ENCODE measurements around the gene ZNF200. TPM values are rescaled to one million over a fixed set of nuclear protein-coding genes. Genes with fewer than 3 reads are reported as not detected.

Gene ZNF200
- polyA plus RNA-seq, 1 of the 3 experiments (the other 2 are of a cell fraction) = 2.8 TPM

DNA sequence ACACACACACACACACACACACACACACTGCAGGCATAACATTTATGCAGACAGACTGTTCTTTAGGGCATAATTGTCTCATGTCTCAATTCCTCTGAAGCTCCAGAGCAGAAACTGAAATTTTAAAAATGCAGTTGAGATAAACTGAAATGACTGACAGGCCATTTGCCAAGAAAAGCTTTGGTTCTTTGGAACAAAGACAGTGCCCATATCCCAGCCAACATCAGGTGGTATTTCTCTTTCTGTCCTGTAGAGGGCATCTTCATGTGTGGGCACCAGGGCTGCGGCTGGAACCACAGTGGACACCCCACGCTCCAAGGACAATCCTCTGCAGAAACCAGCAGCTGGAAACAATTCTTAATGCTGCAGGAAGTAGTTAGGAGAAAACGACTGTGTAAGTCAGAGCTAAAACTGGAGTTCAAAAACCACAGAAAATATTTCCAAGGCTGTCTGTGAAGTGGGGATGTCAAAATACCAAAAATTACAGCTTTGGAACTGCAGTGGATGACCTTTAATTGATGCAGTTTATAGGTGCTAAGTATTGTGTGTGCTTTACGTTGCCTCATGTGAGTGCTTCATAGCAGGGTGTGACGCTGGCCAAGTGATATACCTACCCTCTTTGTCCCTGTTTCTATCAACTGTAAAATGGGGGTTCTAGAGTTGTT is 32.0 kb upstream of the ZNF200 start (continued):
- TF ChIP-seq MEF2A (IDR thresholded peaks at IDR 0.05; ENCODE audit: borderline replicate concordance, low read depth) = no peak
- no peak for TF ChIP-seq MXI1 (IDR thresholded peaks at IDR 0.05; ENCODE audit: low read depth, low read length)
- no peak for TF ChIP-seq RCOR1 (IDR thresholded peaks at IDR 0.05; ENCODE audit: low read length)
- TF ChIP-seq SMC3 (IDR thresholded peaks at IDR 0.05; ENCODE audit: low read depth, low read length) = peak; percentile 38
- no peak for TF ChIP-seq RXRA (IDR thresholded peaks at IDR 0.05; ENCODE audit: borderline replicate concordance, low read depth)
- TF ChIP-seq, protein P1, sequence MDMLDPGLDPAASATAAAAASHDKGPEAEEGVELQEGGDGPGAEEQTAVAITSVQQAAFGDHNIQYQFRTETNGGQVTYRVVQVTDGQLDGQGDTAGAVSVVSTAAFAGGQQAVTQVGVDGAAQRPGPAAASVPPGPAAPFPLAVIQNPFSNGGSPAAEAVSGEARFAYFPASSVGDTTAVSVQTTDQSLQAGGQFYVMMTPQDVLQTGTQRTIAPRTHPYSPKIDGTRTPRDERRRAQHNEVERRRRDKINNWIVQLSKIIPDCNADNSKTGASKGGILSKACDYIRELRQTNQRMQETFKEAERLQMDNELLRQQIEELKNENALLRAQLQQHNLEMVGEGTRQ (IDR thresholded peaks at IDR 0.05; ENCODE audit: borderline replicate concordance, low read depth, low read length) = no peak
- no peak for TF ChIP-seq YY1 (IDR thresholded peaks at IDR 0.05; ENCODE audit: low read depth)
- no peak for TF ChIP-seq GATA2 (CRISPR knock-in tag; IDR thresholded peaks at IDR 0.05)
- TF ChIP-seq TEAD4 (IDR thresholded peaks at IDR 0.05; ENCODE audit: borderline replicate concordance, insufficient read depth) = no peak
- TF ChIP-seq ELF1 (IDR thresholded peaks at IDR 0.05) = no peak
- TF ChIP-seq, protein P2, sequence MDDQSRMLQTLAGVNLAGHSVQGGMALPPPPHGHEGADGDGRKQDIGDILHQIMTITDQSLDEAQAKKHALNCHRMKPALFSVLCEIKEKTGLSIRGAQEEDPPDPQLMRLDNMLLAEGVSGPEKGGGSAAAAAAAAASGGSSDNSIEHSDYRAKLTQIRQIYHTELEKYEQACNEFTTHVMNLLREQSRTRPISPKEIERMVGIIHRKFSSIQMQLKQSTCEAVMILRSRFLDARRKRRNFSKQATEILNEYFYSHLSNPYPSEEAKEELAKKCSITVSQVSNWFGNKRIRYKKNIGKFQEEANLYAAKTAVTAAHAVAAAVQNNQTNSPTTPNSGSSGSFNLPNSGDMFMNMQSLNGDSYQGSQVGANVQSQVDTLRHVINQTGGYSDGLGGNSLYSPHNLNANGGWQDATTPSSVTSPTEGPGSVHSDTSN (IDR thresholded peaks at IDR 0.05) = peak; percentile 29; the same call in 1 of the 2 replicates

DNA sequence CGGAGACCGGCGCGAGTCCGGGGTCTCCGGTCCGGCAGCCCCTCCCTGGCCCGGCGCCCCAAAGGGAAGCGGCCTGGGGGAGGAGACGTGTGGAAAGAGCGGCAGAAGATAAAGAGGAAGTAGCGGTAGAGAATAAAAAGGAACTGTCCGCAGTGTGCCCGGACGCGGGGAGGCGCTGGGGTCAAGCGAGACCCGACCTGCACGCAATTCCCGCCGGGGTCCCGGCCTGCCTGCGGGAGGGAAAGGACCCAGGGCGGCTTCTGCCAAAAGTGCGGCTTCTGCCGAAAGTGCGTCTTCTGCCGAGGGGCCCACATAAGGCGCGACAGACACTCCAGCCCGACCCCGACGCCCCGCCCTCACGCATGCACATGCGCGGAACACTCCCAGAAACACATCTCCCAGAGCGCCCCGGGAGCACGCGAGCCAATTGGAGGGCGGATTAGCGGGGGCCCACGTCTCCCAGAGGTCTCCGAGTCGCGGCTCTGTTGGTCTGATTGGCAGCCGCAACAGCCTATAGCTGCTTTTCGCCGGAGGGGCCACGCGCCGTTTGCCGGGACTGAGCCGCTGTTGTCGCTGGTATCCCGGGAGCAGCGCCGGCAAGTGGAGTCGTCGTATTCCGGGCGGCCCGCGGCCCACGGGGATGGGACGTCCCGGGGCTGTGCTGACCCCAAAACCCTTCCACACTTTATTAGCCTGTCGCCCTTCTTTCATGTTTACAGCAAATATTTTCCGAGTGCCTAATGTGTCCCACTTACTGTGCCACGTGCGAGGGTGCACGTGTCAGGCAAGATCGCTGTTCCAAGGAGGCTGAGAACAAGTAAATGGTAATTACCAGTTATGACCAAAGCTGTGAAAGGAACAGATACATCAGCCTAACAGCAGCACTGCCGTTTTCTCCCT is 29.4 kb upstream of the ZNF200 start:
- H3K27ac ChIP-seq (ENCODE audit: low read depth in 2 of 2, low read length in 1 of 2) = peak overlapping the region; percentile 78 to 89
- H3K36me3 ChIP-seq (replicated peaks in 1 of 2; ENCODE audit: control insufficient read depth in 1 of 2, insufficient read depth in 2 of 2, low read length in 1 of 2) = no peaks in the 10 kb centered on the region
- peaks cover 9% of the 10 kb centered on the region for H3F3A ChIP-seq (replicated peaks; ENCODE audit: insufficient read depth)
- peak overlapping the region; percentile 69 to 79 for H3K4me3 ChIP-seq (ENCODE audit: low read depth in 2 of 2, low read length in 1 of 2)
- no peaks in the 10 kb centered on the region; the same call in 1 of the 2 replicates for H3K27me3 ChIP-seq (ENCODE audit: insufficient read depth)
- peak; percentile 99 for DNase-seq
- no peaks in the 10 kb centered on the region for H3K9me2 ChIP-seq
- peak overlapping the region; percentile 93 for H2AFZ ChIP-seq (ENCODE audit: low read depth)
- 13% methylated on average over 49 of the region's 77 CpGs for WGBS (ENCODE audit: low lambda C conversion rate)
- ChIA-PET POLR2A (interaction anchor here (0.6 to 1.3 kb wide), 2 partner anchors 12 to 18 kb away, joined by 4 to 5 read pairs; no protein-coding TSS in a partner anchor), CTCF (interaction anchor here (1.0 to 2.1 kb wide), 4 partner anchors 10 to 20 kb away, joined by 3 to 5 read pairs (median 3); no protein-coding TSS in a partner anchor)
- no peaks in the 10 kb centered on the region for H3K9me3 ChIP-seq
- H3K4me2 ChIP-seq = peak overlapping the region; percentile 98
- H3K4me1 ChIP-seq (ENCODE audit: control insufficient read depth in 1 of 2, insufficient read depth in 2 of 2, low read depth in 1 of 2, low read length in 1 of 2) = peaks cover 0 to 5% of the 10 kb centered on the region in 2 experiments; a peak in 1 of 4 replicates
- no peaks in the 10 kb centered on the region for H3K79me2 ChIP-seq (ENCODE audit: insufficient read depth)
- no peaks in the 10 kb centered on the region for H4K20me1 ChIP-seq (ENCODE audit: insufficient read depth)
- H3K9ac ChIP-seq = peak overlapping the region; percentile 74; the same call in 1 of the 2 replicates
- TF ChIP-seq, protein P3, sequence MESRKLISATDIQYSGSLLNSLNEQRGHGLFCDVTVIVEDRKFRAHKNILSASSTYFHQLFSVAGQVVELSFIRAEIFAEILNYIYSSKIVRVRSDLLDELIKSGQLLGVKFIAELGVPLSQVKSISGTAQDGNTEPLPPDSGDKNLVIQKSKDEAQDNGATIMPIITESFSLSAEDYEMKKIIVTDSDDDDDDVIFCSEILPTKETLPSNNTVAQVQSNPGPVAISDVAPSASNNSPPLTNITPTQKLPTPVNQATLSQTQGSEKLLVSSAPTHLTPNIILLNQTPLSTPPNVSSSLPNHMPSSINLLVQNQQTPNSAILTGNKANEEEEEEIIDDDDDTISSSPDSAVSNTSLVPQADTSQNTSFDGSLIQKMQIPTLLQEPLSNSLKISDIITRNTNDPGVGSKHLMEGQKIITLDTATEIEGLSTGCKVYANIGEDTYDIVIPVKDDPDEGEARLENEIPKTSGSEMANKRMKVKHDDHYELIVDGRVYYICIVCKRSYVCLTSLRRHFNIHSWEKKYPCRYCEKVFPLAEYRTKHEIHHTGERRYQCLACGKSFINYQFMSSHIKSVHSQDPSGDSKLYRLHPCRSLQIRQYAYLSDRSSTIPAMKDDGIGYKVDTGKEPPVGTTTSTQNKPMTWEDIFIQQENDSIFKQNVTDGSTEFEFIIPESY (IDR thresholded peaks at IDR 0.05; ENCODE audit: borderline replicate concordance, low read depth) = no peak
- TF ChIP-seq FOXM1 (IDR thresholded peaks at IDR 0.05; ENCODE audit: low read depth) (no peak), TEAD4 (IDR thresholded peaks at IDR 0.05; ENCODE audit: borderline replicate concordance, insufficient read depth) (no peak), NRF1 (IDR thresholded peaks at IDR 0.05; ENCODE audit: low read depth, low read length) (peak; percentile 82), POLR2AphosphoS5 (IDR thresholded peaks at IDR 0.05; ENCODE audit: low read depth, low read length) (peak; percentile 70), NFIC (IDR thresholded peaks at IDR 0.05; ENCODE audit: borderline replicate concordance) (no peak), SMC3 (IDR thresholded peaks at IDR 0.05; ENCODE audit: low read depth, low read length) (peak; percentile 6; the same call in 1 of the 2 replicates), MXI1 (IDR thresholded peaks at IDR 0.05; ENCODE audit: low read depth, low read length) (peak; percentile 97), CHD2 (IDR thresholded peaks at IDR 0.05; ENCODE audit: low read length, partially characterized antibody) (peak; percentile 86), YY1 (IDR thresholded peaks at IDR 0.05; ENCODE audit: low read depth) (no peak), RCOR1 (IDR thresholded peaks at IDR 0.05; ENCODE audit: low read length) (peak; percentile 6; the same call in 1 of the 2 replicates), RXRA (IDR thresholded peaks at IDR 0.05; ENCODE audit: borderline replicate concordance, low read depth) (no peak), MEF2A (IDR thresholded peaks at IDR 0.05; ENCODE audit: borderline replicate concordance, low read depth) (no peak)
- TF ChIP-seq, protein P4, sequence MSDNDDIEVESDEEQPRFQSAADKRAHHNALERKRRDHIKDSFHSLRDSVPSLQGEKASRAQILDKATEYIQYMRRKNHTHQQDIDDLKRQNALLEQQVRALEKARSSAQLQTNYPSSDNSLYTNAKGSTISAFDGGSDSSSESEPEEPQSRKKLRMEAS (IDR thresholded peaks at IDR 0.05; ENCODE audit: low read depth) = peak; percentile 98
- TF ChIP-seq, protein P1 (IDR thresholded peaks at IDR 0.05; ENCODE audit: borderline replicate concordance, low read depth, low read length) = no peak
- TF ChIP-seq, protein P5, sequence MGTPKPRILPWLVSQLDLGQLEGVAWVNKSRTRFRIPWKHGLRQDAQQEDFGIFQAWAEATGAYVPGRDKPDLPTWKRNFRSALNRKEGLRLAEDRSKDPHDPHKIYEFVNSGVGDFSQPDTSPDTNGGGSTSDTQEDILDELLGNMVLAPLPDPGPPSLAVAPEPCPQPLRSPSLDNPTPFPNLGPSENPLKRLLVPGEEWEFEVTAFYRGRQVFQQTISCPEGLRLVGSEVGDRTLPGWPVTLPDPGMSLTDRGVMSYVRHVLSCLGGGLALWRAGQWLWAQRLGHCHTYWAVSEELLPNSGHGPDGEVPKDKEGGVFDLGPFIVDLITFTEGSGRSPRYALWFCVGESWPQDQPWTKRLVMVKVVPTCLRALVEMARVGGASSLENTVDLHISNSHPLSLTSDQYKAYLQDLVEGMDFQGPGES (IDR thresholded peaks at IDR 0.05; ENCODE audit: low read depth, low read length) = no peak; the same call in 1 of the 2 replicates
